NCI-H187 (cell line): ENCODE measurements around the gene CYP3A4.
"Not testable (repeated sequence)": the region's sequence is repeated elsewhere in the genome, so short reads cannot be mapped to it uniquely, and the experiment has no call there.

ENCODE experiments used
- DNase-seq, 2 experiments: peaks; one replicate each; lab custom pipeline; 2025; lab: John Stamatoyannopoulos, UW

CYP3A4 gene

DNA sequence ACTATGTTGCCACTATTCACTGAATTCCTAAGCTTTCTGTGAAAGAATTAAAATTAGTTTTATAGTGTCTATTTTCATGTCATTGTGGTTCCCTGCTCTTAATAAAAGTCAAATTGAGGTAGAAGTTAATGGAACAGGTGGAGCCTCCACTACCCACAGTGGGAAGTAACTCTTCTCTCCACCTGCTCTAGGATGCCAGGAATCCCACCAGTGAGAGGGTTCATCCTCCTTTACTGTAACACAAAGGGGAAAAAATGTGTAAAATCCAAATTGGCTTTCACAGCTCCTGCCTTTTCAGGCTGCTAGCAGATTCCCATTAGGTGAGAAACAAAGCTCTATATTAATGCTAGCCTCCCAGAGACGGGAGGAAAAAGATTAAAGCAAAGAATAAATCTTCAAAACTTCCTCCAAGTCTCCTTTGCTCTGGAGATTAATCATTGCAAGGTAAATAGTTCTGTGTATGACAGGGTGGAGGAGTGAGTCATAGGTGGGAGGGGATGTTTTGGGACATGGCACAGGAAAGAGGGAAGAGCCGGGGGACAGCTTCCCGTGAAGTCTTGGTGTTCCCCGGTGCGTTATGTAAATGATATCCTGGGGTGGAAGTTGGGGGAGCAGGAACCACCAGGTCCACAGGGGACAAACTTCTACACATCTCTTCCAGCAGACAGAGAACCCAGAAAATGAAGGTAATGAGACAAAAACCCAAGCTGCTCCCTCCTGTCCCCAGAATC, 32.5 kb downstream of the CYP3A4 start:
- not testable (repeated sequence) for DNase-seq

DNA sequence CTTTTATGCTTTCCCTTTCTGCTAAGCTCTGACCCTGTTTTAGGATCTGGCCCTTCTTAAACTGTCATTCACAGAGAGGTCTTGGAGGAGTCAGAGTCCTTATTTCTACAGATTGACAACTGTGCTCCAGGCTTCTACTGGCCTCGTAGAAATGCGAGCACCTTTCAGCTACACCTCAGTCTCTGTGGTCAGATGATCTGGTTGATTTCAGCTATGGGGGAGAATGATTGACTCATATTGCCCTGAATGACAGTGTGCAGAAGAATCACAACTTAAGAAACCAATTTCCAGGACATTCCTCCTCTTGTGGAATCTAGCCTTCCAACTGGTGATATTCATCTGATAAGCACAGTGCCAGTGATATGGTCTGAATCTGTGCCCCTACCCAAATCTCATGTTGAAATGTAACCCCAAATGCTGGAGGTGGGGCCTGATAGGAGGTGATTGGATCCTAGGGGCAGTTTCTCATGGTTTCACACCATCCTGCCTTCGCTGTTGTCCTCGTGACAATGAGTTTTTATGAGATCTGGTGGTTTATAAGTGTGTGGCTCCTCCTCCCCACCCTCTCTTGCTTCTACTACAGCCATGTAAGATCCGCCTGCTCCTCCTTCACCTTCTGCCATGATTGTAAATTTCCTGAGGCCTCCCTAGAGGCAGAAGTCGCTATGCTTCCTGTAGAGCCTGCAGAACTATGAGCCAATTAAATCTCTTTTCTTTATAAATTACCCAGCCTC, 35.0 kb downstream of the CYP3A4 start:
- no peak for DNase-seq

DNA sequence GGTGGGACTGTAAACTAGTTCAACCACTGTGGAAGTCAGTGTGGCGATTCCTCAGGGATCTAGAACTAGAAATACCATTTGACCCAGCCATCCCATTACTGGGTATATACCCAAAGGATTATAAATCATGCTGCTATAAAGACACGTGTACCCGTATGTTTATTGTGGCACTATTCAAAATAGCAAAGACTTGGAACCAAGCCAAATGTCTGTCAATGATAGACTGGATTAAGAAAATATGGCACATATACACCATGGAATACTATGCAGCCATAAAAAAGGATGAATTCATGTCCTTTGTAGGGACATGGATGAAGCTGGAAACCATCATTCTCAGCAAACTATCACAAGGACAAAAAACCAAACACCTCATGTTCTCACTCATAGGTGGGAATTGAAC, 37.1 kb downstream of the CYP3A4 start:
- not testable (repeated sequence) for DNase-seq

DNA sequence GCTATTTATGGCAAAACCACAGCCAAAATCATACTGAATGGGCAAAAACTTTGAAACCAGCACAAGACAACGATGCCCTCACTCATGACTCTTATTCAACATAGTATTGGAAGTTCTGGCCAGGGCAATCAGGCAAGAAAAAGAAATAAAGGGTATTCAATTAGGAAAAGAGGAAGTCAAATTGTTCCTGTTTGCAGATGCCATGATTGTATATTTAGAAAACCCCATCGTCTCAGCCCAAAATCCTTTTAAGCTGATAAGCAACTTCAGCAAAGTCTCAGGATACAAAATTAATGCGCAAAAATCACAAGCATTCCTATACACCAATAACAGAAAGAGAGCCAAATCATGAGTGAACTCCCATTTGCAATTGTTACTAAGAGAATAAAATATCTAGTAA, 38.6 kb downstream of the CYP3A4 start:
- DNase-seq: not testable (repeated sequence)

DNA sequence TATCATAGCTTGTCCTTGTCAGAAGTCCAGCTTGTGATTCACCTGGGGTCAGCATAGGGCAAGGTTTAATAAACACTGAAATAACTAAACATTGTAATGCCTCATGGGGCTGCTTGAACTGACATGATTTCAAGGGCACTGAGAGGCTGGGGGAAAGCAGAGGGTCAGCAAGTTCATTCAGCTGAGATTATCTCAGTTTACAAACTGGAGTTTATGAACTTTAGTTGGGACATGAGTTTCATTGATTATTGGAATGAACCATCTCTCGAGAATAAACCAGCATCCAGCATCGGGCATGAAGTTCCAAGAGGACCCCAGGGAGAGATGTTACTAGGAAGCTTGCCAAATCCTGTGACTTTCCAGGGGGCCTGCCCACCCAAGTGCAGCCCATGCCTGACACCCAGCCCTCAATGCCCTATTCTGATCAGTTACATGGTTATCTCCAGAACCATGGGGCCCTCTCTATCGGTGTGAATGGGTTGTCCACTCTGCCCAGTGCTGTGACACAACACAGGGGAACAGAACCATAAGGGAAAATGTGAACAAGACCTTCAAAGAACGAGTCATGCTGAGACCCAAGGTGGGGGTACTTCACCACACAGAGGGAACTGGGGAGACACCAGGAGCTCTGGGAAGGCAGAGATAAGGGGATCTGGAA, 41.1 kb downstream of the CYP3A4 start:
- no peak for DNase-seq

DNA sequence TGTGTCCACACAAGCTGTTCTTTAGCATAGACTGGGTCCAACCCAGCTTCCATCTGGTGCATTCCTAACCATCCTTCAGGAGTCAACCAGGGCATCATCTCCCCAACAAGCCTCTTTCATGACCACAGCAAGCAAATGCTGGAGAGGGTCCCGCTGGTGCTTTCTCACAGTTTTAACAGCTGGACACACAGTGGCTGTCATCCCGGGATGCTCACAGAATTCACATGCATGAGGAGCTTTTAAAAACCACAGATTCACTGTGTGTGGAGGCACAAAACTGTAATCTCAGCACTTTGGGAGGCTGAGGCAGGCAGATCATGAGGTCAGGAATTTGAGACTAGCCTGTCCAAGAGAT, 42.6 kb downstream of the CYP3A4 start:
- DNase-seq: no peak

DNA sequence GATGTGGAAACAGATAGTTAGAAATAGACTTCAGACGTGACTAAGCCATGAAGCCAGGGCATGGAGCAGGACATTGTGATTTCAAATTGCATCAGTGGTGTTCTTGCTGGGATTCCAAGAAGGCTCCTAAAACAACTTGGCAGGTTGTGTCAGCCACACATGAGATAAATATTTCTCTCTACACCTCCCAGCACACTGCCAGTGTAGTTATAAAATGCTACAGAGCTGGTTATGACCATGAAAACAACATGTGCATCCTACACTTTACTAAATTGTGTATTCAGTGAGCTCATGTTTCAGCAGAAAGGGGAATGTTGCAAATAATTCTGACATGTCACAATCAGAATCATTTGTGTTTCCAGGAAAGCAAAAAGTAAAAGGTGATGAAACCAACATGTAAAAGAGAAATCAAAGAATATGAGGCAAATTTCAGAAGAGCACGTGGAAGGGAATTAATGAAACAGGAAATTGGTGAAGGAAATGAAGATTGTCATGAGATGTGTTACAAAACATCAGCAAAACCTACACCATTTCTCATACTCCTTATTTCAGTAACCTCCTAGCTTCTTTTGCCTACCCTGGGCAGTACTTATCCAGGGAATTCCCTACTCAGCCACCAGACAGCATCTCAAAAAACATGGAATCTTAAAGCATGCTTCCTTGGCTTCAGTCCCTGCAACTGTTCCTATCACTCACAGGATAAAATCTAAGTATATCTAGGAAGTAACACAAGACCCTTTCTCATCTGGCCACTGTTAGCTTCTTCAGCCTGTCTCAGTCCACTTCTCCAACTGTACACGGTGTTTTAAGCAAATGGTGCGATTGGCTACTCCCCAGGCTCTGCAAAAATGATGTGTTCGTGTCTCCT, 43.2 kb downstream of the CYP3A4 start:
- DNase-seq: no peak

DNA sequence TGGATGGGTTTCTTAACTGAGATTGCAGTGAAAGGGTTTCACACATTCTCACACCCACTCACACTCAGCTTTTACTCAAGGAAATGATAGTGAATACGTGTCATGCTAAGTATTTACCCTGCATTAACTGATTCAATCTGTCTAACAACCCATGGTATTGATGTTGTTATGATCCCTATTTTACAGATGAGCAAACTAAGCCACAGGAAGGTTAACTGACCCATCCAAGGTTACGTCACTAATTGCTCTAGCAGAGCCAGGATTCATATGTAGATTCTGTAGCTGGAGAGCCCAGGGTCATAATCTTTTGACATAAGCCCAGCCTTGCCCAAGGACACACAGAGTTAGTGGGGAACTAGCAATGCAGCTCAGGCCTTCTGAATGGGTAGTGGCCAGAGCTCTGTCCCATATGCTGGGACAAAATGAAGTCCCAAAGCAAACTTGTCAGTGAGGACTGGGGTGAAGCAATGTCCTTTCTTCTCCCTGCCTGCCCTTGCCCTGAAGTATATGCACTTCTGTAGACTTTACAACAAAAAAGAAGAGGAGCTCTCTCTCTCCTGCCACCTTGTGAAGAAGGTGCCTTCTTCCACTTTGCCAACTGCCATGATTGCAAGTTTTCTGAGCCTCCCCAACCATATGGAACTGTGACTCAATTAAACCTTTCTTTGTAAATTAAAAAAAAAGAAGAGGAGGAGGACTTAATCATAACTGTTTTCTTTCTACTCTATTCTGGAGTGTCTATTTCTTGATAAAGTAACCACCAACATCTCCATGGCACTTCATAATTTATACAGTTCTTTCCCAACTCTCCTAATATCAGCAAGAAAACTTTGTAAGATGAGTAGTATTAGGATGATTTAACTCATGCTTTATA, 44.0 kb downstream of the CYP3A4 start:
- no peak for DNase-seq

DNA sequence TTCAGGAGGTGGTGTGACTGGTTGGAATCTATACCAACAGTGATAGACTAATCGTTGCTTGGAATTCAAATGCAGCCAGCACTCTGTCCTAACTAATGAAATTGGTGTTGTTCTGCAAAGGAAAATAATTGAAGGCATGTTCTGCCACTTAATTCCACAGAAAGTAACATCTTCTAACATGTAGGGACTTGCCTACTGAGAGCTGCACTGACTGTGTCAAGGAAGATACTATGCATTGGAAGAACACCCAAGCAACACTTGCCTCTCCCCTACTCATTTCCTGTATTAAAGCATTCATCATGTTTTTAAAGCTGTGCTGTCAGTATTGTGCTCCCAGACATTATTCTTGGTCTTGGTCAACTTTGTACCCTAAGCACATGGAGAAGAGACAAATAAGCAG, 46.3 kb downstream of the CYP3A4 start:
- no peak for DNase-seq

DNA sequence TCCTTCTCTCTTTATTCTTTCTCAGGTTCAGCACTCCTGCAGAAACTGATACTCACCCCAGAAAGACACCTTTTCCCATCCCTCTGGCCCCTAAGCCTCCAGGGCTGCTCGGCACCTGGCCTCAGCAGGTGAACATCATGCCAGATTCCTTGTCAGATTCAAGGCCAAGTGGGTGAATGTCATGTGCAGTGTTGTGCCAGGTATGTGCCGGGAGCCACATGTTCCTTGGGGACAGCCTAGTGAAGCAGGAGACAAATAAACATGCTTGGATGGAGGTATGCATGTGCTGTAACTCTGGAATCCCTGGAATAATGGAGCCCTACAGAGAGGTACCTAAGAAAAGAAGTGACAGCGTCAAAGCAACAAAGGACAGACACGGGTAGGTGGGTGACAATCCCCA, 47.3 kb downstream of the CYP3A4 start:
- DNase-seq: not testable (repeated sequence)

DNA sequence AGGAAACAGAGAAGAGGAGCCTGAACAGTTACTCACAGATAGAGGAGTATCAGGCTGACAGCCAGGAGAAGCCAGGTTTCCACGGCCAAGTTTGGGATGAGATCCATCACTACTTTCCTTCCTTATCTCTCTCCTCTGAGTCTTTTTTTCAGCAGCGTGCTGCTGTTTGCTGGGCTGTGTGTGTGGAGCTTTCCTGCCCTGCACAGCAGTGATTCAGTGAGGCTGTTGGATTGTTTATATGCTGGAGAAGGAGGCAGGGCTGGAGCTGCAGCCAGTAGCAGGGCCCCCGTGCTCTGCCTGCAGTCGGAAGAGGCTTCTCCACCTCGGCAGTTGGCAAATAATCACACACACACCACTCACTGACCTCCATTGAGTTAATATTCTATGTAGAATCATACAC, 49.0 kb downstream of the CYP3A4 start, which contains the start of gene CYP3A7:
TSS of gene CYP3A7 (minus strand) at position 210 of the 400 bp plus-strand sequence. CDS start at position 107, 103 bp downstream.
- DNase-seq: no peak

DNA sequence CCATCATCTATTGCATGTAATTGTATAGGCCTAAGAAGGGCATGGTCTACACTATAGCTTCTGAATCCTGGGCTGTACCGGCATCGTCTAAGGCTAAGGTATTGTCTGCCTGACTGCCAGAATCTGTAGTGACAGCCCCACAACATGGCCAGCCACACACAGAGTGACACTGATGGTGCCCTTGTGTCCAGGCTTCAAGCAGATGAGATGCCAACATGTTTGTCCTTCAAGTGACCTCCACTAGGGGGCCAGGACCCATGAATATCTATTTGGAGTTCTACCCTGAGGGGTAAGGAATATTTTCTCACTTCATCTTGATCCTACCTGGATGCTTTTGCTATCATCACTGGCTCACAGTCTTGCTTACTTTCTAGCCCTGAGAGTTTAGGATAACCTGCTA, 50.5 kb downstream of the CYP3A4 start:
- no peak for DNase-seq

DNA sequence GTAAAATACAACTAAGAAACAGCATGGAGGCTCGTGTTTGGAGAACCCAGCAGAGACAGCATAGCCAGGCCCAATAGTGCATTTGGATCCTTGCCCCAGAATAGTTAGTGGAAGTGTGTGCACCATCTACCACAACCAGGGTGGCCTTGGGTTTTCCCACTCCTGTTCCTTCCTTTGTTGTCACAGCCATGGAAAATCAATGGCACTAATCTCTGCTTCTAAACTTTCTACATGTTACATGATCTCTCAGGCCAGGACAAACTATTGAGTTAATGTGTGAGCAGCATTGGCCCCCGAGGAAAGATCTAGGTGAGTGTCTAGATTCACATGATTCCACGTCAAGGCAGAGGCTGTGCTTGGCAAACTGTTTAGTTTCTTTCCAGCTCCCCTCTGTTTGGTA, 51.0 kb downstream of the CYP3A4 start:
- no peak for DNase-seq

DNA sequence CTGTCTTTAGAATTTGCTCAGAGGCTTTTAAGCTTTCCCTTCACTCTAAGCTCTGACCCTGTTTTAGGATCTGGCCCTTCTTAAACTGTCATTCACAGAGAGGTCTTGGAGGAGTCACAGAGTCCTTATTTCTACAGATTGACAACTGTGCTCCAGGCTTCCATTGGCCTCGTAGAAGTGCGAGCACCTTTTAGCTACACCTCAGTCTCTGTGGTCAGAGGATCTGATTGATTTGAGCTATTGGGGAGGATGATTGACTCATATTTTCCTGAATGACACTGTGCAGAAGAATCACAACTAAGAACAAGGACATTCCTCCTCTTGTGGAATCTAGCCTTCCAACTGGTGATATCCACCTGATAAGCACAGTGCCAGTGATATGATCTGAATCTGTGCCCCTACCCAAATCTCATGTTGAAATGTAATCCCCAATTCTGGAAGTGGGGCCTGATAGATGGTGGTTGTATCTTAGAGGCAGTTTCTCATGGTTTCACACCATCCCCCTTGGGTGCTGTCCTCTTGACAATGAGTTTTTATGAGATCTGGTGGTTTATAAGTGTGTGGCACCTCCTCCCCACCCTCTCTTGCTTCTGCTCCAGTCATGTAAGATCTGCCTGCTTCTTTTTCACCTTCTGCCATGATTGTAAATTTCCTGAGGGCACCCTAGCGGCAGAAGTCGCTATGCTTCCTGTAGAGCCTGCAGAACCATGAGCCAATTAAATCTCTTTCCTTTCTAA, 52.2 kb downstream of the CYP3A4 start:
- DNase-seq: no peak

DNA sequence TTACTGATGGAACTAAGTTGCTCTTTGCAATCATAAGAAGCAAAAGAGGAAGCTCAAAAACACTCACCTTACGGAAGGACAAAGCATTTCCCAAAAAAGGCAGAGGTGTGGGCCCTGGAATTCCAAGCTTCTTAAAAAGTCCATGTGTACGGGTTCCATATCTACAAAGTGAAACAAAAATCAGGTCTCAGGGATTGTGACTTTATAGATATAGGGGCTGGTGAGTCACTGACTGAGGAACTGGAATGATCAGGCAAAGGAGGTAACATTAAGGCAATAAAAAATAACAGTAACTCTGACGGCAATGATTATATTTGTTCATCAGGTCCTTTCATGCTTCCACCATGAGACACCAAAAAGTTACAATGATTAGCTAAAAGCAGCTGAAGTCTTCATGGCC, 53.0 kb downstream of the CYP3A4 start:
- DNase-seq: no peak

DNA sequence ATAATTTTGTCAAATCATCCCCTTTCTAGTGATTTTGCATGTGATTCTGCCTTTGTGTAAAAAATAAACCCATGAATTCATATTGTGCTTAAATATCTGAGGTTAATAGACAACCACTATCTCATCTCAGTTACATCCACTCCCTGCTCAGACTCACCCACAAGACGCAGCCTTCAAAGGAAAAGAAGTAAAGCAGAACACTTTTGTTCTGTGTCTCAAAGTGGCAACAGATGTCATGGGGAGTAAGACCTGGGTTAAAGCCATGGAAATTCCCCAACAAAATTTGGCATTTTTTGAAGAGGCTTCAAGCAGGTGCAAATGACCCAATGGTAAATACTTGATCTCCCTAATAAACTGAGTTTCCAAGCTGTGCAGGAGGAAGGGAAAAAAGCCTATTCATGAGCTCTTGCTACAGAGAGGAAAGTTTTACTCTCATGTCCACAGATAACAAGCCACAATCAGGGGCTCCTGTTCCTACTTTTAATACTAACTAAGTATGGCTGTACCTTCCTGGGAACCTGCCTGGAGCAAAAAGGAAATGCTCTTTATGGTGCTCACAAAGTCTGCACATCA, 53.7 kb downstream of the CYP3A4 start:
- no peak for DNase-seq

DNA sequence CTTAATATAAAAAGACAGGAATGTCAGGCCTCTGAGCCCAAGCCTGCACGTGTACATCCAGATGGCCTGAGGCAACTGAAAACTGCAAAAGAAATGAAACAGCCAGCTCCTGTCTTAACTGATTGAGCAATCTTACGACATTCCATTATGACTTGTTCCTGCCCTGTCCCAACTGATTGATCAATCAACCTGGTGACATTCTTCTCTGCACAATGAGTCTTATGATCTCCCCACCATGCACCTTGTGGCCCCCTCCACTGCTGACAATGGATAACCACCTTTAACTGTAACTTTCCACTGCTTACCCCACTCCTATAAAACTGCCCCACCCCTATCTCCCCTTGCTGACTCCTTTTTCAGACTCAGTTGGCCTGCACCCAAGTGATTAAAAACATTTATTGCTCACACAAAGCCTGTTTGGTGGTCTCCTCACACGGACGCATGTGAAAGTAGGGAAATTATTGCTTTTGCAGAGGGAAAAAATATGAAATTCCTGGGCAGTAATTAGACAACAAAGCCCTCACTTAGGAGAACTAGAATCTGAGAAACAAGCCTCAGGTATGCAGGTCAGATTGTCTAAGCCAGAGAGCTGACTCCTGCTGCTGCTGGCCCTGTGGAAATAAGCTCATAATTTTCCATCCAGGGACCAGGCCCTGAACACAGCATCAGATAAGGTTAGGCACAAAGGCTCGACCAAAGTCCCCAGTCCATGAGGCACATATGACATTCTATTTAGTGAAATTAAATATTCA, 54.3 kb downstream of the CYP3A4 start:
- no peak for DNase-seq

DNA sequence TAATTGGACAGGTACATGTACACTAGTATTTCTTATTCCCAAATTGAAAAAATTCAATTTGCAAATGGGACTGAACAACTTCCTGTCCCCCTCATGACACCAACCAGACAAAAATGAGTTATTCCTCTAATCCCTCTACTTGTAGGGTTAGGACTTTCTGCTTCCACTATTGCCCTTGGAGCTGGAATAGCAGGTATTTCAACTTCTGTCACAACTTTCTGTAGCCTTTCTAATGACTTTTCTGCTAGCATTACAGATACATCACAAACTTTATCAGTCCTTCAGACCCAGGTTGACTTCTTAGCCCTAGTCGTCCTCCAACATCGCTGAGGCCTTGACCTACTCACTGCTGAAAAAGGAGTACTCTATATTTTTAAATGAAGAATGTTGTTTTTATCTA, 55.4 kb downstream of the CYP3A4 start:
- DNase-seq: no peak

DNA sequence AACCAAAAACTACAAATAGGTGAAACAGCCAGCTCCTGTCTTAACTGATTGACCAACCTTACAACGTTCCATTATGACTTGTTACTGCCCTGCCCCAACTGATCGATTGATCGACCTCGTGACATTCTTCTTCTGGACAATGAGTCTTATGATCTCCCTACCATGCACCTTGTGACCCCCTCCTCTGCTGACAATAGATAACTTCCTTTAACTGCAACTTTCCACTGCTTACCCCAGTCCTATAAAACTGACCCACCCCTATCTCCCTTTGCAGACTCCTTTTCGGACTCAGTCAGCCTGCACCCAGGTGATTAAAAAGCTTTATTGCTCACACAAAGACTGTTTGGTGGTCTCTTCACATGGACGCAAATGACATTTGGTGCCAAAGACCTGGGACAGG, 60.8 kb downstream of the CYP3A4 start:
- DNase-seq: not testable (repeated sequence)
